Sigmoid colon (tissue), 7 donors: ENCODE measurements around the gene SLC25A38. TPM values are rescaled to one million over a fixed set of nuclear protein-coding genes. Genes with fewer than 3 reads are reported as not detected.

Source experiments
- DNase-seq: peaks from one replicate; pipeline ENCODE4 v3.0.0-alpha.2; 2019
- H3K27ac ChIP-seq, 4 donors: fragments of 200-600 bp; sonication (generic); one replicate each; pipeline ENCODE4 v1.5.1; 2016 to 2019; ENCODE audit warnings: mild to moderate bottlenecking in 1 of 4
- H3K27me3 ChIP-seq, 3 donors: fragments of 200-600 bp; sonication (generic); one replicate each; pipeline ENCODE4 v1.5.1; 2019; ENCODE audit warnings: mild to moderate bottlenecking in 1 of 3
- H3K36me3 ChIP-seq, 4 donors: fragments of 200-600 bp; sonication (generic); one replicate each; pipeline ENCODE4 v1.5.1; 2016 to 2019
- H3K4me1 ChIP-seq, 4 donors: fragments of 200-600 bp; sonication (generic); one replicate each; pipeline ENCODE4 v1.5.1; 2017 to 2019
- H3K4me3 ChIP-seq, 4 donors: fragments of 200-600 bp; sonication (generic); one replicate each; pipeline ENCODE4 v1.5.1; 2017 to 2019; ENCODE audit warnings: mild to moderate bottlenecking in 2 of 4, moderate library complexity in 1 of 4
- H3K9me3 ChIP-seq, 4 donors: fragments of 200-600 bp in 3 of 4; sonication (generic) in 3 of 4; one replicate each; pipeline versions ENCODE4 v1.5.1 to v1.6.1; 2013 to 2019
- CTCF ChIP-seq, 4 experiments: fragments of 450-650 bp in 3 of 4; fragments of 200-600 bp in 1 of 4; IDR thresholded peaks; one replicate each; pipeline ENCODE4 v1.5.1; 2016 to 2019; ENCODE audit warnings: antibody characterized with exemption in 4 of 4, mild to moderate bottlenecking in 3 of 4, moderate library complexity in 2 of 4
- EP300 ChIP-seq, 4 donors: sonication (generic); formaldehyde crosslinking; IDR thresholded peaks; one replicate each; pipeline ENCODE4 v1.6.1; 2017; ENCODE audit warnings: antibody characterized with exemption in 4 of 4
- POLR2A ChIP-seq, 2 donors: fragments of 450-650 bp; IDR thresholded peaks; one replicate each; pipeline ENCODE4 v1.6.1; 2016; ENCODE audit warnings: antibody characterized with exemption in 2 of 2, mild to moderate bottlenecking in 2 of 2, moderate library complexity in 2 of 2
- POLR2AphosphoS5 ChIP-seq, 4 donors: sonication (generic); formaldehyde crosslinking; IDR thresholded peaks; one replicate each; pipeline ENCODE4 v1.6.1; 2017; ENCODE audit warnings: antibody characterized with exemption in 4 of 4
- WGBS, 2 donors: extraction: QIAGEN DNeasy Blood & Tissue Kit; methylation state at CpG; one replicate each; pipeline ENCODE4 v1.1.7; 2013; 5-methylcytosine and 5-hydroxymethylcytosine counted together
- intact Hi-C: fragments of 100-400 bp; cut with DNase I; formaldehyde crosslinking; loops from one replicate; pipeline ENCODE4 v1.15.1; 2023
- polyA plus RNA-seq, 3 donors: library from polyadenylated mRNA; stranded (reverse); fragments of 200-250 nt; gene quantifications; one replicate each; pipeline ENCODE4 v1.2.3, GENCODE V29; 2013
- total RNA-seq, 4 donors: library from RNA; depleted of rRNA; stranded (reverse); fragments of >200 nt; gene quantifications; one replicate each; pipeline ENCODE4 v1.1.0, GENCODE V29; 2016
- donor health status: healthy with polysubstance abuse.
- donor health status: Bipolar disorder and iron deficiency.
- donor health status: healthy.

Gene SLC25A38
- total and polyA plus RNA-seq, 7 donors, result 25.8 to 39.0 (median 32.6) TPM

GRCh38 chr3:39428745-39429201 lies 45.6 kb downstream of the SLC25A38 start:
- H3K27me3 ChIP-seq, result no peaks in the 10 kb centered on the region
- TF ChIP-seq CTCF (IDR thresholded peaks at IDR 0.05), result no peak
- no peak for TF ChIP-seq POLR2AphosphoS5 (IDR thresholded peaks at IDR 0.05)
- no peak for TF ChIP-seq EP300 (IDR thresholded peaks at IDR 0.05)
- no peak for TF ChIP-seq POLR2A (IDR thresholded peaks at IDR 0.05)
- H3K4me1 ChIP-seq, result no peaks in the 10 kb centered on the region
- no peaks in the 10 kb centered on the region for H3K36me3 ChIP-seq
- H3K4me3 ChIP-seq, result no peak overlapping the region
- H3K9me3 ChIP-seq, result no peaks in the 10 kb centered on the region
- DNase-seq, result no peak
- no peak overlapping the region for H3K27ac ChIP-seq
- intact Hi-C loops, result no loop called here
- 73 to 87% methylated on average over 22 of the region's 22 CpGs for WGBS, 2 donors

GRCh38 chr3:39429466-39429865 lies 46.3 kb downstream of the SLC25A38 start:
- Histone ChIP-seq H3K4me3 (no peak overlapping the region), H3K36me3 (no peaks in the 10 kb centered on the region), H3K27me3 (no peaks in the 10 kb centered on the region), H3K4me1 (no peaks in the 10 kb centered on the region), H3K9me3 (no peaks in the 10 kb centered on the region), H3K27ac (no peak overlapping the region)
- DNase-seq, result no peak
- intact Hi-C loops, result no loop called here
- 93% methylated on average over 11 of the region's 11 CpGs for WGBS, 2 donors
- no peak for TF ChIP-seq POLR2AphosphoS5 (IDR thresholded peaks at IDR 0.05)
- TF ChIP-seq EP300 (IDR thresholded peaks at IDR 0.05), result no peak

GRCh38 chr3:39432342-39432741 lies 49.2 kb downstream of the SLC25A38 start:
- H3K4me3 ChIP-seq, result no peak overlapping the region
- intact Hi-C loops, result no loop called here
- no peak overlapping the region for H3K27ac ChIP-seq
- no peaks in the 10 kb centered on the region for H3K36me3 ChIP-seq
- no peak for DNase-seq
- no peaks in the 10 kb centered on the region for H3K9me3 ChIP-seq
- peaks cover 0 to 9% (median 0%) of the 10 kb centered on the region in 4 donors for H3K4me1 ChIP-seq
- no peak for TF ChIP-seq POLR2A (IDR thresholded peaks at IDR 0.05)
- no peak for TF ChIP-seq EP300 (IDR thresholded peaks at IDR 0.05)
- no peak for TF ChIP-seq POLR2AphosphoS5 (IDR thresholded peaks at IDR 0.05)
- TF ChIP-seq CTCF (IDR thresholded peaks at IDR 0.05), result no peak
- no peaks in the 10 kb centered on the region for H3K27me3 ChIP-seq
- WGBS, 2 donors, result 75 to 79% methylated on average over 5 of the region's 5 CpGs

GRCh38 chr3:39433642-39434041 lies 50.5 kb downstream of the SLC25A38 start:
- H3K27ac ChIP-seq, result peak overlapping the region in 1 of 4 donors; percentile 7
- TF ChIP-seq EP300 (IDR thresholded peaks at IDR 0.05) (no peak), POLR2AphosphoS5 (IDR thresholded peaks at IDR 0.05) (no peak), POLR2A (IDR thresholded peaks at IDR 0.05) (no peak), CTCF (IDR thresholded peaks at IDR 0.05) (no peak)
- H3K9me3 ChIP-seq, result no peaks in the 10 kb centered on the region
- H3K4me1 ChIP-seq, result peaks cover 0 to 9% (median 0%) of the 10 kb centered on the region in 4 donors
- intact Hi-C loops, result no loop called here
- 59 to 69% methylated on average over 3 of the region's 3 CpGs for WGBS, 2 donors
- H3K36me3 ChIP-seq, result no peaks in the 10 kb centered on the region
- no peaks in the 10 kb centered on the region for H3K27me3 ChIP-seq
- DNase-seq, result no peak
- no peak overlapping the region for H3K4me3 ChIP-seq

- DNase-seq, result no peak
- intact Hi-C loops, result no loop called here
- no peaks in the 10 kb centered on the region for H3K36me3 ChIP-seq
- peaks cover 0 to 9% (median 0%) of the 10 kb centered on the region in 4 donors for H3K4me1 ChIP-seq
- no peak overlapping the region for H3K4me3 ChIP-seq
- no peak overlapping the region for H3K27ac ChIP-seq
- H3K9me3 ChIP-seq, result no peaks in the 10 kb centered on the region
- TF ChIP-seq EP300 (IDR thresholded peaks at IDR 0.05) (no peak), POLR2A (IDR thresholded peaks at IDR 0.05) (no peak), CTCF (IDR thresholded peaks at IDR 0.05) (no peak), POLR2AphosphoS5 (IDR thresholded peaks at IDR 0.05) (no peak)
- no peaks in the 10 kb centered on the region for H3K27me3 ChIP-seq
- 65 to 67% methylated on average over 5 of the region's 5 CpGs for WGBS, 2 donors
These were observed 51.4 kb downstream of the SLC25A38 start for GRCh38 chr3:39434574-39434973.
